Inflammatory macrophage treated with lipopolysaccharide for 1 hour (primary cell): ENCODE measurements around the gene LAMC3.

ENCODE experiments used
- DNase-seq, 2 donors: peaks; one replicate each; pipeline ENCODE4 v3.0.0-alpha.2; 2020 to 2022

The LAMC3 gene

DNA sequence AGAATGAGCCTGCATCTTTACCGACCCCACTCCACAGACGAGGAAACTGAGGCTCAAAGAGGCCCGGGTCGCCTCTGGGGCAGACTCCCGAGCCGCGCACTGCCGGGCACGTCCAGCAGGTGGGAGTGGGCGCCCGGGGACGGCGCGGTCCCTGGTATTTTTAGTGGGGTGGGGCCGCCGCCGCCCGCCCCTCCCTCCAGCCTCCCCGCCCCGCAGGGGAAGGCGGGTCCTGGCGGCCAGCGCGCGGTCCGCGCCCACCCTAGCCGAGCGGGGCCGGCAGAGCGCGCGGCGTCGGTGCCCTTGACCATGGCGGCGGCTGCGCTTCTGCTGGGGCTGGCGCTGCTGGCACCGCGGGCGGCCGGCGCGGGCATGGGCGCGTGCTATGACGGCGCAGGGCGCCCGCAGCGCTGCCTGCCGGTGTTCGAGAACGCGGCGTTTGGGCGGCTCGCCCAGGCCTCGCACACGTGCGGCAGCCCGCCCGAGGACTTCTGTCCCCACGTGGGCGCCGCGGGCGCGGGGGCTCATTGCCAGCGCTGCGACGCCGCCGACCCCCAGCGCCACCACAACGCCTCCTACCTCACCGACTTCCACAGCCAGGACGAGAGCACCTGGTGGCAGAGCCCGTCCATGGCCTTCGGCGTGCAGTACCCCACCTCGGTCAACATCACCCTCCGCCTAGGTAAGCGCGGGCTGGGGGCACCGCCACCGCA lies at the start of gene LAMC3:
Gene LAMC3, plus strand, starts transcription at position 266 of the 710 bp plus-strand sequence. Its CDS starts 41 bp downstream, at position 307.
- DNase-seq = no peak

DNA sequence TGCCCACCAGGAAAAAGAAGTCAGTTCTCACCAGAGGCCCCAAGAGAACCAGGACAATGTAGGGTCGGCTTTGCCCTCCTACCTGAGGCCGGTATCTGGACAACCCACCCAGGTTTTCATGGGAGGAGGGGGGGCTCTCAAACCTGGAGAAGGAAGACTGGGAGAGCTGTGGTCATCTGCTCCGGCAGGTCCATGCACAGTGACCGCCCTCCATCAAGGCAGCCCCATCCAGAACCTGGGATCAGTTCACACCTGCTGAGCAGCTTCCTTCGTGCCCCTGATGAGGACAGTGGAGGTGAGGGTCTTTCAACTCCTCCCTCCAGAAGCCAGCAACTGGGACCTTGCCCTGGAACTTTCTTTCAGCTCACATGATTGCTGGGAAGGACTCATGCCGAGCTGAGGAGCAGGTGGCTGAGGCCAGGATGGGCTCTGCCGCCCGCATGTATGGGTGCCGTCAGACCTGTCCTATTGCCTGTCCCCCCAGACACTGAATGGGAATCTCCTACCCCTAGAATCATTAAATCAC lies 49.1 kb upstream of the LAMC3 start:
- no peak for DNase-seq

DNA sequence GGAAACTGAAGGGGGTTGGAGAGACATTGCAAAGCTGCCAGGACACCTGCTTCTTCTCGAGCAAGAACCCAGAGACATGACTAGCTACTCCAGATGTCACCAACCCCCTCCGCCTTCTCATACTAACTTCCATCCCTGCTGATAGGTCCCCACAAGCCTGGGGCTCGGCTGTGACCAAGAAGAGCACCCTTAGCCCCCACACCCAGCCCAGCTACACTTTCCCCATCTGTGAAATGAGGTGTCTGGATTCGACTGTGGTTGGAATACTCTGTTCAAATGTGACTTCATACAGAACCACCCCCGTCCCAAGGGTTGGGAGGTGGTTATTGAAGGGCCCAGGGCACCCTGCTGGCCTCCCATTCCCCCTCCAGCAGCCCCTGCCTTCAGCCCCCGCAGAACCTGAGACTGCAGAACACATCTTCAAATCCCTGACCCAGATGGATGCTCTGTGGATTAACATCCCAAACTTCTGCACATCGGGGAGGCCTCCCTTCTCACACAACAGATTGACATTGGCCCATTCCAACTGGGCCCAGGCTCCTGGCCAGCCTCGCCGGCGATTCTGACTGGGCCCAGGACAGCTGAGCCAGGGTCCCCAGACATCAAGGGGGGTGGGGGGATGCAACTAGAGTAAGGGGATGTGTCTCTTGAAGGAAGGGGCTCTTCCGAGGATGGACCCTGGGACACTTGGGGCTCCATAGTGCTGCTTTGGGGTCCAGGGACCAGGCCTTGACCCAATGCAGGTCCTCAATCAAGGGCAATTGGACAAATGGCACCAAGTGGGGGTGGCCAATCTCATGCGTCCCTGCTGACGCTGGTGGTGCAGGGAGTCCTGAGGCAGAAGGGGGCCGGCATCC lies 48.2 kb upstream of the LAMC3 start:
- DNase-seq = no peak

DNA sequence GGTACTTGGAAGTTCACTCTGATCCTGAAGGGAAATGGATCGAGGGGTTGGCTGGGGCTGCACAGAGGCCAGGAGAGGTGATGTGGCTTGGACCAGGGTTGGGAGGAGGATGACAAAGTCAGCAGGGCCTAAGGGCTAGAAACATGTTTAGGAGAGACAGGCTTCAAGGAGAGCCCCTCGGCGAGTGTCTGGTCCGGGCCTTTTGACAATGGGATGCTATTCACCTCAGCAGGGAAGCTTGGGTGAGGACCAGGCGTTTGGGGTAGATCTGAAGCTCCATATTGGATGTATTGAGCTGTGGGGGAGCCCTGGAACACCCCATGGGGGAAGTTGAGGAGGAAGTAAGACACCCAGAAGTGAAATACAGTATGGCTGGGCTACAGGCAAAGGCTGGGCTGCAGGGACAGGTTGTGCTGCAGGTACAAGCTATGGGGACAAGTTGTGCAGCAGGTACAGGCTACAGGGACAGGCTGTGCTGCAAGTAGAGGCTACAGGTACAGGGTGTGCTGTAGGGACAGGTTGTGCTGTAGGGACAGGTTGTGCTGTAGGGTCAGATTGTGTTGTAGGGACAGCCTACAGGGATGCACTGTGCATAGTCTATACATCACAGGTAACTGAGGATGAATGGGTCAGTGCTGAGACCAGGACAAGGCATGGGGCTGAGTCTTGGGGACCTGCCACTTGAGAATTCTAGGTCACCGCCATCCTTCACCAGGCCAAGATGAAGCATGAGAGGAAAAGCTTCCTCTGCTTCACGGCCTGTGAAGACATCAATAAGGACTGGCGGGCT lies 47.3 kb upstream of the LAMC3 start:
- no peak for DNase-seq

DNA sequence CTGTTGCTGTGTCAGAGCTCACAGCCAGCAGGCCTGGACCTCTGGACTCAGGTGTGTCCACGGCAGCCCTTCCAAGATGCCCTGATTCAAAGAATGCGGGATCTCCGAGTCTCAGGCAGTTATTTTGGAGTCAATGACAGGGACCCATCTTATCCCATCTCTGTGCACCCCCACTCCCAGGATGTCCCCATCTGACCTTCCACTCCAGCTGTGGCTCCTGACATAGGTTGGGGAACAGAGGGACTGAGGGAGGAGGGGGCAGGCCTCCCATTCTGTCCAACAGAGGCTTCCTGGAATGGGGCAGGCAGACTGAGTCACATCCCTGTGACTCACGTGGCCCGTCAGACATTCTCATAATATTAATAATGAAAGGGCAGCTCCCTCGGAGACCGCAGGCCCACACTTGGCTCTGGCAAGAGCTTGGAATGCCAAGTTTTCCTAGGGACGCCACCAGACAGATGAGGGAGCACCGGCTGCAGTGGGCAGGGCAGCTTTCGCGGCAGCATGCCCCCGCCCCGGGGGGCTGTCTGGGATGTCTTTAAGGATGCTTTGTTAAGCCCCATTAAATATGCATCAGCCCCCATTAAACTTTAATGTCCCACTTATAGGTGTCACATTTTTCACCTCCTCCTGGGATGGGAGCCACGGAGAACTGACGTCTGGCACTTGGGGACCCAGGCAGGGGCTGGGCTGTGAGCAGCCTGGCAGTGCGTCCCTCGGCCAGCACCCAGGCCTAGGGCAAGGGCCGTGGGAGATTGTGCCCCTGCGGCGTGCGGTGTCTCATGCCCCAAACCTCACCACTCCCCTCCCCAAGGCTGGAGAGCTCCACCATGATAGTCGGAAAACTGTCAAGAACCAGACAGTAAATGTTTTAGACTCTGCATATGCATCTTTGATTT lies 46.3 kb upstream of the LAMC3 start:
- DNase-seq = no peak

DNA sequence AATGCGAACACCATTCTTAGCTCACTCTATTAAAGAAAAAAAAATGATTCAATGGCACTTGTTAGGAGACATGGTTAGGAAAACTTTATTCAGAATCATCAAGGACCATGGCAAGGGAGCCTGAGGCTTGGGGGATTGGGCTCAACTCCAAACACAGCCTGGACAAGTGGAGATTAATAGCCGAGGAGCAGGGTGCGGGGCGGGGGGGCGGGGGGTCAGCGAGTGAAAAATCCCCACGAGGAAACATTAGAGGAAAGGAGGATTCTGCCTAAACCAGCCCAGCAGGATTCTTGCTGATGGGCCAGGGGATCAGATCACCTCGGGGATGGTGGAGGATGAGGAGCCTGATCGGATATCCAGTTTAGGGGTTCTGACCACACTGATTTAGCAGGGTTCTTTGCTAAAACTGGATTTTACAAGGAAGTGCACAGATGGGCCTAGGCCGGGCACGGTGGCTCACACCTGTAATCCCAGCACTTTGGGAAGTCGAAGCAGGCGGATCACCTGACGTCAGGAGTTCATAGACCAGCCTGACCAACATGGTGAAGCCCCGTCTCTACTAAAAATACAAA lies 45.6 kb upstream of the LAMC3 start:
- no peak for DNase-seq

DNA sequence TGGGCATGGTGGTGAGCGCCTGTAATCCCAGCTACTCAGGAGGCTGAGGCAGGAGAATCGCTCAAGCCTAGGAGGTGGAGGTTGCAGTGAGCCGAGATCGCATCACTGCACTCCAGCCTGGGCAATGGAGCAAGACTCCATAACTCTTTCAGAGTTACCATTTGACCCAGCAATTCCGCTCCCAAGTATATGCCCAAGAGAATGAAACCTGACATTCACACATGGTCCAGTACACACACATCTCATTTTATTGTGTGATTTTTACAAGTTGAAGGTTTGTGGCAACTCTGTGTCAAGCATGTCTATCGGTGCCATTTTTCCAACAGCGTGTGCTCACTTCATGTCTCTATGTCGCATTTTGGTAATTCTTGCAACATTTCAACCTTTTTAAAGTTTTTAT lies 45.1 kb upstream of the LAMC3 start:
- no peak for DNase-seq

DNA sequence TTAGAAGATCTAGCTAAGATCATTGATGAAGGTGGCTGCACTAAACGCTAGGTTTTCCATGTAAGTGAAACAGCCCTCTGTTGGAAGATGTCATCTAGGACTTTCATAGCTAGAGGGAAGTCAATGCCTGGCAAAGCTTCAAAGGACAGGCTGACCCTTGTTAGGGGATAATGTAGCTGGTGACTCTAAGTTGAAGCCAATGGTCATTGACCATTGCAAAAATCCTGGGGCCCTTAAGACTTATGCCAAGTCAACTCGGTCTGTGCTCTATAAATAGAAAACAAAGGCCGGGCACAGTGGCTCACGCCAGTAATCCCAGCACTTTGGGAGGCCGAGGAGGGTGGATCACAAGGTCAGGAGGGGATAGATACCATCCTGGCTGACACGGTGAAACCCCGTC lies 43.3 kb upstream of the LAMC3 start:
- no peak for DNase-seq

DNA sequence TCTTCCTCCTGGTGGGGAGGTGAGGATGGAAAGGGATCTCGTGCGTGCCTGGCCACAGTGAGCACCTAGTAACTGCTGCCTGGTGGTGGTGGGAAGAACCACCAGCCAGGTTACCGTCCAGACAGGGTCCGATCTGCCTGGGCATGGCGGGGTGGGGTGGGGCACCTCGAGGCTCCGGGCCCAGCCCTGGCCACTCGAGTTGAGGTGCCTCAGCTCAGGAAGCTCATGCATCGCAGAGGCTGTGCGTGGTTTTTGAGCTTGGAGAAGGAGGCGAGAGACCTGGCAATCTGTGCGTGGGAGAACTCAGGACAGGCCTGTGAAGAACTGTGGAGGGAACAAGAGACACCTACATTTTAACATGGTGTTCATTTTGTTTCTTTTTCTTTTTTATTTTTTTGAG lies 38.9 kb upstream of the LAMC3 start:
- DNase-seq = no peak

DNA sequence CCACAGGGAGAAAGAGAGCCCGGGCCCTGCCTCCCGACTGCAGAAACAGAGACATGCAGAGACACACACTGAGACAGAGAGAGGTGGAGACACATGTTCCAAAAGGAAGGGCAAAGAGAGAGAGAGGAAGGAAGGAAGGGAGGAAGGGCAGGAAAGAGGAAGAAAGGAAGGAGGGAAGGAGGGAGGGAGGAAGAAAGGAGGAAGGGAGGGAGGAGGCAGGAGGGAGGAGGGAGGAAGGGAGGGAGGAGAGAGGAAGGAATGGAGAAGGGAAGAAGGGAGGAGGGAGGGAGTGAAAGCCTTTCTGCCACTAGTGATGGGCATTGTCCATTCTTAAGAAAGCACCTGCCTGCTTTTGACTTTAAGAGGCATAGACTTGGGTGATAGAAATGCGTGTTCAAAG lies 38.1 kb upstream of the LAMC3 start:
- DNase-seq = no peak

DNA sequence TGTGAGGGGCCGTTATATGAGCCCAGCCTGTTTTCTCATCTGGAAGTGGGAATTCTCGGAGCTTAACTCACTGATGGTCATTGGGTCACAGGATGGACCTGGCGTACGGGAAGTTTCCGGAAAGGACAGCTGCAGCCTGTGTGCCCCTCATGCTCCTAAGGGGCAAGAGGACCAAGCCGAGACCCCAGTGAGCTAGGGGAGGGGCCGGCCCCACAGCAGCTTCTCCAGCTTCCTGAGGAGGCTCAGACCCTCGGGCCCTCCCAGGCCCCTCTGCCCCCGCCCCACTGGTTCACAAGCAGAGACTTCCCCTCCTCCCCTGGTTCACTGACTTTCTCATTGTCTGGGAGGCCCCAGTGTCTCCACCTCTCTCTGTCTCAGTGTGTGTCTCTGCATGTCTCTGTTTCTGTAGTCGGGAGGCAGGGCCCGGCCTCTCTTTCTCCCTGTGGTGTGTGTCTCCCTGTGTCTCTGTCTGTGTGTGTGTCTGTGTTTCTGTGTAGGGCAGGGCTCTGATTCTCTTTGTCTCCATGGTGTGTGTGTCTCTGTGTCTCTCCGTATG lies 37.6 kb upstream of the LAMC3 start:
- DNase-seq = no peak

DNA sequence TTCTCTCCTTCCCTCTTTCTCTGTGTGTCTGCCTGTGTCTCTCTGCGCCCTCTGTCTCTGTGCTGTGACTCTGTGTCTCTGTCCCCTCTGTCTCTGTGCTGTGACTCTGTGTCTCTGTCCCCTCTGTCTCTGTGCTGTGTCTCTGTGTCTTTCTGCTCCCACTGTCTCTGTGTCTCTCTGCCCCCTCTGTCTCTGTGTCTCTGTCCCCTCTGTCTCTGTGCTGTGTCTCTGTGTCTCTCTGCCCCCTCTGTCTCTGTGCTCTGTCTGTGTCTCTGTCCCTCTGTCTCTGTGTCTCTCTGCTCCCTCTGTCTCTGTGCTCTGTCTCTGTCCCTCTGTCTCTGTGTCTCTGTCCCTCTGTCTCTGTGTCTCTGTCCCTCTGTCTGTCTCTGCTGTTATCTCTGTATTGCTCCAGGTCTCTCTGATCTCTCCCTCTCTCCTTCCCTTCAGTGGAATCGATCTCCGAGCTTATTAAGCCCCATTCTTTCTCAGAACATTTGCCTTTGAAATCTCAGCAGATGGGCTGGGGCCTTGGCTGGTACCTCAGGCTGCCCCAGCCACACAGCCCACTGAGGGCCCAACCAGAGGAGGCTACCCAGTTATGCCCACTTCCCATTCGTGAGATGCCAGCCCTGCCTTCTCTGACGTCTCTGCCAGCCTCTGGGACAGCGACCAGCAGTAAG lies 36.6 kb upstream of the LAMC3 start:
- DNase-seq = no peak

DNA sequence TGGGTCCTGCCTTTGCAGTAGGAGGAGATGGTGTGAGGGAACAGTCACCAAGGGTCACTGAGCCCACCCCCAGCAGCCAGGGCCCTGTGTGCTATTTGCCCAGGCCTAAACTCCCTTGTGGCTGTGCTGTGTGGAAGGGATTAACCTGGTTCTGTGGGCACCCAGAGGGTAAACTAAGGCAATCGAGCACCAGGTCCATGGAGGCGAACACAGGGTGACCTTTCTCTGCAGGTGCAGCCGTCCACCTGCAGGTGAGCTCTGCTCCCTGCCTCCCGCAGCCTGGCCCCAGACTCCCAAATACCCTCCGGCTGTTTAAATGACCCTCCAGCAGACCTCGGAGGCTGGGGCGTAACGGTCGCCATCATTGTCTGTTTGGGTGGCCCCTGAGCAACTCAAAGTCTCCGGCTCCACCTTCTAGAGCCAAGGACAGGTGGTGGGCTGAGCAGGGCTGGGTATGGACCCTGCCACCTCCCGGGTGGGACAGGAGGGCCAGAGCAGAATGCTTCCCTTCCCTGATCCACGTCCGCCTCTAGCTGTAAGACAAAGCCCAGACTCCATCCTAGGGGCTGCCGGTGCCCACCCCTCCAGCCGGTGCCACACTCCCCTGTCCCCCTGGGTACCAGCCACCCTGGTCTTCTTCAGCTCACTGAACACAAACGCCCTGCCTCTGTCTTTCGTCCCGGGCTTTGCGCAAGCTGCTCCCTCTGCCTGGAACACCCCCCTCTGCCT lies 35.9 kb upstream of the LAMC3 start:
- DNase-seq = no peak

DNA sequence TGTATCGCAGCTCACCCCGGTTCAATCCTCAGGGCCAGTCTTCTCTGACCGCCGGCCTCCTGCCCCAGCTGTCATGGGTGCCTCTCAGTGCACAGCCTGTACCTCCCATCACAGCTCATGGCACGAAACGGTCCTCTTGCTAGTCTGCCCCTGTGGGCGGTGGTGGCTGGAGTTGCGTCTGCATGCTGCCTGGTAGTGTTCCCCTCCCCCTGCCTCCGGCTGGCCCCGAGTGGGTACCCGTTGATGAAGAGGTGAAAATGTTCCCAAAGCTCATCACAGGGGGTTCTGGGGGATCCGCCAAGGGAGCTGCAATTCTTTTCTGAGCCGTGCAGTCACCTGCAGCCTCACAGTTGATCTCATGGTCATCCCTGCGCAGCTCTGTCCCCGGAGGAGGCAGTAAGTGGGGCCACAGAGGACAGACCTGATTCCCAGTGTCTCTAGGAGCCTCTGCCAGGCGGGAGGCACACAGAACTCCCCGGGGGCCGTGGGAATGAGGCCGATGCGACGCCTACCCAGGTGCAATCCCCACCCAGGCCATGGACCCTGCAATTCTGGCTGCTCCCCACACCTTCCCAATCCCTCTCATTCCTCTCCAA lies 35.2 kb upstream of the LAMC3 start:
- no peak for DNase-seq

DNA sequence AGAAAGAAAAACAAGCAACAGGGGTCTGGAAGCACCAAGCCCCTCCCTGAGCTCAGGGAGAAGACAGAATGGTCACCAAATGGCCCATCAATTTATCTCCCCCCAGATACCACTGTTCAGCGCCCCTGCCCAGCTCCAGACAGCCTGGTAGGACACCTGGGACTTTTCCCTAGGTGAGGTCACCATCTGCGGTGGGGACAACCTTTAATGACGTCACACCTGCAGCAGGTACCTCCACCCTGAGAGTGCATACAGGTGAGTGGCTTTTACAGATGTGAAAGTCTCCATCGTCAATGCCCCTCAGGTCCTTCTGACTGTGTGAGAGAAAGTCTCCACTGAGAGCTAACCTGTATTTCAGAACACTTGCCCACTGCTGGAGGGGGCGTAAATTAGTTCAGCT lies 34.3 kb upstream of the LAMC3 start:
- no peak for DNase-seq

DNA sequence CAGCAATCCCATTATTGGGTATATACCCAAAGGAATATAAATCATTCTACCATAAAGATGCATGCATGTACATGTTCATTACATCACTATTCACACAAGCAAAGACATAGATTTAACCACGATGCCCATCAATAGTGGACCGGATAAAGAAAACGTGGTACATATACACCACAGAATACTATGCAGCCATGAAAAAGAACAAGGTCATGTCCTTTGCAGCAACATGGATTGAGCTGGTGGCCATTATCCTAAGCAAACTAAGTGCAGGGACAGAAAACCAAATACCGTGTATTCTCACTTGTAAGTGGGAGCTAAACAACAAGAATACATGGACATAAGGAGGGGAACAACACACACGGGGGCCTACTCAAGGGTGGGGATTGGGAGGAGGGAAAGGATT lies 33.8 kb upstream of the LAMC3 start:
- no peak for DNase-seq

DNA sequence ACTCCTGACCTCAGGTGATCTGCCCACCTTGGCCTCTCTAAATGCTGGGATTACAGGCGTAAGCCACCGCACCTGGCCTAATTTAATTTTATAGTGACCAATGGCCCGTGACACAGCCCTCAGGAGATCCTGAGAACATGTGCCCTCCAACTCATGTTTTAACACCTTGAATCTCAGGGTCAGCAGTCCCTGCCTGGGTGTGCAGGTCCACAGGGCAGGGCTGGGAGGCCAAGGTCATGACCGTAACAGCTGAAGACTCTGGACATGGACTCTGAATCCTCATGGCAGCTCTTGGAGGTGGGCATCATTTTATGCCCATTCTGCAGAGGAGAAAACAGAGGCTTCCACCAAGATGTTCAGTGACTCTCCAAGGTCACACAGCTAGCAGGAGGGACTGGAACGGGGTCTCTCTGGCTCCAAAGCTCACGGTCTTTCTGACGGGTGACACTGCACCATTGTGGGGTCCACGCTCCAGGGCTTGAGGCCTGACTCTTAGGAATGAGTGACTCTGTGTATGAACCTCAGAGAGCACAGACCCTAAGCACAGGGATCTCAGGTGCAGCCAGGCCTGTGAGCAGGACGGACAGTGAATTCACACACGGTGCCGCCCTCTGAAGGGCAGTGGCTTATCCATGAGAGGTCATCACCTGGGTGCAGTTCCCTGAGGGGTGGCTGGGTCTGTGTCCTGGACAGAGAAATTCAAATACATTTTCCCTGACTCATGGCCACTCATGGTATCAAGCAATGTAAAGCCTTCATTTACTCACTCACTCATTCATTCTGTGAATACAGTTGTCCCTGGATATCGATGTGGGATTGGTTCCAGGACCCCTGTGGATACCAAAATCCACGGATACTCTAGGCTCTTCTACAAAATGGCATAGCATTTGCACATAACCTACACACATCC lies 32.8 kb upstream of the LAMC3 start:
- DNase-seq = no peak

DNA sequence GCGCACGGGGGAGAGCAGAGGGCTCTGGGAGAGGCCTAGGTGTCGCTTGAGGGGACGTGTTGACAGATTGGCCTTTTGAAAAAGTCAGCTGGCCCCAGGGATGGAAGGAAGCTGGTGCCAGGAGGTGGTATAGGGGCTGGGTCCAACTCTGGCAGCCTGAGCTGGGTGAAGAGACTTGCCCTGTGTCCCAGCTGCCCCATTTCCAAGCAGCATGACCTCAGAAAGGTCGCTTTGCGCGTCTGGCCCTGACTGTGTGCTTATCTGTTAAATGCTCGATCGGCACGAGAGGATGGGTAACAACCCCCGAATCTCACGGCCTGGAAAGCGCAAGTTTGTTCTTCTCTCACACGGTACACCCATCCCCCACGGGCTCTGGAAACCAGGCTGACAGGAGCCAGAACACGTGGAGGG lies 31.2 kb upstream of the LAMC3 start:
- DNase-seq = no peak
